Activated T-cell treated with anti-CD3 and anti-CD28 coated beads, Interleukin-2, amount 50 U/mL, for 24 hours (primary cell): Measurements from ENCODE around the gene UBE2E2.
"Not testable (repeated sequence)": the region's sequence is repeated elsewhere in the genome, so short reads cannot be mapped to it uniquely, and the experiment has no call there.

Experiments
- DNase-seq: peaks from one replicate; pipeline ENCODE4 v3.0.0-alpha.2; 2020
- H3K27ac Mint-ChIP-seq: 2 replicates; pipeline ENCODE4 v1.8.0; 2020; ENCODE audit warnings: mild to moderate bottlenecking, mixed read lengths
- H3K27me3 Mint-ChIP-seq: 2 replicates; pipeline ENCODE4 v1.8.0; 2020; ENCODE audit warnings: mixed read lengths
- H3K36me3 Mint-ChIP-seq: 2 replicates; pipeline ENCODE4 v1.8.0; 2020; ENCODE audit warnings: low read depth, mixed read lengths
- H3K4me1 Mint-ChIP-seq: 2 replicates; pipeline ENCODE4 v1.8.0; 2020; ENCODE audit warnings: low read depth, mixed read lengths
- H3K4me3 Mint-ChIP-seq: 2 replicates; pipeline ENCODE4 v1.8.0; 2020; ENCODE audit warnings: mild to moderate bottlenecking, moderate library complexity, mixed read lengths
- H3K9me3 Mint-ChIP-seq: 2 replicates; pipeline ENCODE4 v1.8.0; 2020; ENCODE audit warnings: mixed read lengths

UBE2E2 gene

DNA sequence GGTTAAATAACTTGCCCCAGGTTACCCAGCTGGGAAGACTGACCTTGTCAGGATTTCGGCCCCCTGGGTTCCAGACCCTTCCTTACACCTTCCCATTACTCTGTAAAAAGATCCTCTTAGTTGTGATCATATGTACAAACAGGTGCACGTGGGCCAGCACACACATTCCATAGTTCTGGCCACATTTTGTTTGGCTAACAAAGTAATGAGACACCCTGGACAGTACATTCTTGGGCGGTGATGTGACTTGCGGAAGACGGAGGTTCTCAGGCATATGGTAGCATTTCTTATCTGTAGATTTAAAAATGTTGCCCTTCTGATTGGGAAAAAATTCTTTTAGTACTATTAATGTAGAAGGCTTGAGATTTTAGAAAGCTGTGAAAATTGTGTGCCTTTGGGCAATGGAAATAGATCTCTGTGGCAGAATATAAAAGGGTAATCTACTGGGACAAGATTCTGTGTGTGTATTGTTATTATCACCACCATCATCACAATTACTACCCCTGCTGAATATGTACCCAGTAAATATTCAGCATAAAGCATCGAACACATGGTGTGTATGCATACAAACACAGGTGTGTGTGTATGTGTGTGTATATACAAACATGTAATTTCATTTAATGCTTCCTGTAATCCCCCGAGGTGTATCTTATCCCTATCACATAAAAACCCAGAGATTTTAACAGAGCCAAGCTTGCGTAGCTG is 397.2 kb downstream of the UBE2E2 start:
- no peak overlapping the region for H3K4me3 Mint-ChIP-seq
- H3K36me3 Mint-ChIP-seq, result no peaks in the 10 kb centered on the region
- no peak for DNase-seq
- no peak overlapping the region for H3K27ac Mint-ChIP-seq
- H3K4me1 Mint-ChIP-seq, result no peaks in the 10 kb centered on the region
- no peaks in the 10 kb centered on the region for H3K27me3 Mint-ChIP-seq
- no peaks in the 10 kb centered on the region for H3K9me3 Mint-ChIP-seq

DNA sequence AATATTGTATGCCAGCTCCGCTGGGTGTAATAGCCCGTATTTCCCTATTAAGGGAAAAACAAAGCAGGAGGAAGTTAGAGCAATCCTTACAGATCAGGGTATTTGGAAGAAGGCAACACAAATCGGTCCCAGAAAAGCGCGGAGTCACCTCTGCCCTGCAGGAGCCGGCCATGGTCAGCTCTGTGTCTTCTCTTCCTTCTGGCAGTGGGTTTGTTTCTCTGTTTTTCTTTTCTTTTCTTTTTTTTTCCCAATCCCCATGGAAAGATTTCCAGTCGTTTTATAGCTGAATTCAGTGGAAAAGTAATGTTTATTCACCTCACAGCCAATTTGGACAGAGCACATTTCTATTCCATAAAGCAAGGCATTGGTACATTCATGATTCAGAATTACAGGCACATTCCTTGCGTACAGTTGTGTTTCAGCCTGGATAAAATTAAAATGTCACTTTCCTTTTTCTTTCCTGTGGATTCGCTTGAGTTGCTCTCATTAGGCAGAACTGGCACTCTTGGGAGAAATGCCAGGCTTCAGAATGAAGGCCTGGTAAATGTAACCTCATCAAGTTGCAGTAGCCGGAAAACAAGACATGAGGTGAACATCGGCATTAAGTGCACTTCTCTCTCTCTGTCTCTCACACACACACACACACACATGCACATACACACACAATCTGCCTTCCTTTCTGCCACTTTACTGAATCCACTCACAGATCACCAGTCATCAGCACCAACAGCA is 398.1 kb downstream of the UBE2E2 start:
- H3K4me3 Mint-ChIP-seq, result no peak overlapping the region
- no peak overlapping the region for H3K27ac Mint-ChIP-seq
- H3K36me3 Mint-ChIP-seq, result no peaks in the 10 kb centered on the region
- DNase-seq, result no peak
- no peaks in the 10 kb centered on the region for H3K9me3 Mint-ChIP-seq
- no peaks in the 10 kb centered on the region for H3K27me3 Mint-ChIP-seq
- no peaks in the 10 kb centered on the region for H3K4me1 Mint-ChIP-seq

DNA sequence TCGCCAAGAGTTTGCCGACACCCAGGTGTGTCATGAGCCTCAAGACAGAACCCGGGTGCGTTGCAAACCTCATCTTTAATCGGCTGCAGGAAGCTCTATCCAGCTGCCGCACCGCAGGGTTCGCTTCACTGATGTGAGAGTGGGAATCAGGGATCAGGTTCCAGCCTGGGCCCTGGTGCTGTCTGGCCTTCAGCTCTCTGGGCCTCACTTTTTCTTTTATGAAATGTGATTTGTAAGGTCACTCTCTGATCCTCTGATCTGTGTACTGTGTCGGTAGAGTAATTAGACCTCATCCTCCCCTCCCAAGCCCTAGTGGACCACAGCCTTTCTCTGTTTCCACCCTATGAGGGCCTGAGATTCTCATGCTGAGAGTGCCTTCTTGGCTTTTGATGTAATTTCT is 399.8 kb downstream of the UBE2E2 start:
- Mint-ChIP-seq H3K27me3 (no peaks in the 10 kb centered on the region), H3K4me3 (no peak overlapping the region), H3K4me1 (no peaks in the 10 kb centered on the region), H3K27ac (no peak overlapping the region), H3K36me3 (no peaks in the 10 kb centered on the region), H3K9me3 (no peaks in the 10 kb centered on the region)
- no peak for DNase-seq

DNA sequence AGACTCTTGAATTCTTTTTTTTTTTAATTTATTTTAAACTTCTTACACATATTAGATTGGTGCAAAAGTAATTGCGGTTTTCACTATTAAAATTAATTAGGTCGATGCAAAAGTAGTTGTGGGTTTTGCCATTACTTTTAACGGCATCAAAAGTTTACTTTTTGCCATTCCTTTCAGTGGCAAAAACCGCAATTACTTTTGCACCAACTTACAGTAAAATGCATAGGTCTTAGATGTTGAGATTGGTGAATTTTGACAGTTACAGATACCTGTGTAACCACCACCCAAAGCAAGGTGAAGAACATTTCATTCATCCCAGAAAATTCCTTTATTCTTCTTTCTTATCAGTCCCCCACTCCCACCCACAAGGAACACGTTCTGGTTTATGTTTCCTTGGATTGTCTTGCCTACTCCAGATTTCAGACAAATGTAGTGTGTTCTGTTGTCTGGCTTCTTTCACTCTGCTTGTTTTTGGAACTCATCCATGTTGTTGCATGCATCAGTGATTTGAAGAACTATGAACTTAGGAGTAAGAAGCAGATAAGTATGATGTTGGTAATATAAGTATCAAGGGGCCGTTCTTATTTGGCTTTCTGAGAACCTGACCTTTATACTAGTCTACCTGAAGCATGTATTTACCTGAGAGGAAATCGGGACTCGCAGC is 404.2 kb downstream of the UBE2E2 start:
- no peaks in the 10 kb centered on the region for H3K27me3 Mint-ChIP-seq
- H3K4me1 Mint-ChIP-seq, result peaks cover 3% of the 10 kb centered on the region
- DNase-seq, result no peak
- no peak overlapping the region for H3K4me3 Mint-ChIP-seq
- H3K27ac Mint-ChIP-seq, result no peak overlapping the region
- no peaks in the 10 kb centered on the region for H3K36me3 Mint-ChIP-seq
- no peaks in the 10 kb centered on the region for H3K9me3 Mint-ChIP-seq

GRCh38 chr3:23608650-23609049 is 405.5 kb downstream of the UBE2E2 start:
- no peak overlapping the region for H3K4me3 Mint-ChIP-seq
- no peak for DNase-seq
- H3K4me1 Mint-ChIP-seq, result peaks cover 3% of the 10 kb centered on the region
- H3K36me3 Mint-ChIP-seq, result no peaks in the 10 kb centered on the region
- H3K27me3 Mint-ChIP-seq, result no peaks in the 10 kb centered on the region
- H3K9me3 Mint-ChIP-seq, result no peaks in the 10 kb centered on the region
- no peak overlapping the region for H3K27ac Mint-ChIP-seq

DNA sequence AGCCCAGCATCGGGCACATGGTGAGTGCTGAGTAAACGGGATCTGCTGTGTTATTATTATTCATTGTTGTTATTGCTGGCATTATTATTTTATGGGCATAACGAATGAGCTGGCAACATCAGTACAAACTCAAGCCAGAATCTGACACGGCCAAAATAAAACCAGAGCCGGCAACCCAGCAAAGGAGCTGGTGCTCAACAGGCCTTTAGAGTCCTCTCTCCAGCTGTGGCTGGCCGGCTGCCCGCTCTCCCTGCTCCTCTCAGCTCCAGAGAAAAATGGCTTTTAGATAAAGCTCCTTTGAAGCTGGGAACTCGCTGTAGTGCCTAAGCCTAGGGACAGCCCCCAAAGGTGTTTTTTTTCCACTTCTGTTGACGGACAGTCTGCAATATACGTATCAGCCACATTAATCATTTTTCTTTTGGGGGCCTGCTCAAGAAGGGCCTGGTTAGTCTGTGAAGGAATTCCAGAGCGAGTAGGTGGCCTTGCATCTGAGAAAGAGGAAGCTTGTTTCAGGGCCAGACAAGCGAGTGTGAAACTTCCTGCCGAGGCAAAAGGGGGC is 408.7 kb downstream of the UBE2E2 start:
- Mint-ChIP-seq H3K4me3 (no peak overlapping the region), H3K4me1 (peaks cover 5% of the 10 kb centered on the region), H3K27me3 (peaks cover 3% of the 10 kb centered on the region), H3K9me3 (no peaks in the 10 kb centered on the region), H3K27ac (no peak overlapping the region), H3K36me3 (no peaks in the 10 kb centered on the region)
- DNase-seq, result no peak

DNA sequence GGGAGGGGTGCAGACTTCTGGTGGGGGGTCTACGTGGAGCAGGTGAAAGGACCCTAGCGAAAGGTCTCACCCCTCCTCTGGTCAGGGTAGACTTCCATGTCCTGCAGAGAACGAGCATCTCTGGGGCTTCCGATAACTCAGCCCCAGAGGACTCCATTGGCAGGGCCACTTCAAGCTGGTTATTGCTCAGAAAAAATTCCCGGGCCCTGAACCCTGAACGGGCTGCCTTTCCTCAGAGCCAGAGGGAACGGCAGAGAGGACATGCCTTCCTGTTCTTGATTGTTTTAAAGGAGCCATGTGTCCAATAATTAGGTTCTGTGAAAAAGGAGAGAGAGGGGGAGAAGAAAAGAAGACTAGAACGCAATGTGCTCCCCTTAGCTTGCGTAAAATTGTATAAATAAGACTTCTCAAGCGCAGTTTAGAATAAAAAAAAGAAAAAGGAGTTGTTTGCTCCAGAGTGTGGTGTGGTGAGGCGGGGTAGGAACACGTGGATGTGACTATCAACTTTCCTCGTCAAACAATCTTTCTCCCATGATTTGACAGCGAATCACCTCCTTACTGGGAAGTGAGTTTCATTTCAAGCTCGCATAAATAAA is 409.3 kb downstream of the UBE2E2 start:
- no peak overlapping the region for H3K4me3 Mint-ChIP-seq
- DNase-seq, result no peak
- peaks cover 11% of the 10 kb centered on the region for H3K4me1 Mint-ChIP-seq
- no peaks in the 10 kb centered on the region for H3K9me3 Mint-ChIP-seq
- H3K27ac Mint-ChIP-seq, result no peak overlapping the region
- H3K27me3 Mint-ChIP-seq, result peaks cover 3% of the 10 kb centered on the region
- peaks cover 1% of the 10 kb centered on the region for H3K36me3 Mint-ChIP-seq

DNA sequence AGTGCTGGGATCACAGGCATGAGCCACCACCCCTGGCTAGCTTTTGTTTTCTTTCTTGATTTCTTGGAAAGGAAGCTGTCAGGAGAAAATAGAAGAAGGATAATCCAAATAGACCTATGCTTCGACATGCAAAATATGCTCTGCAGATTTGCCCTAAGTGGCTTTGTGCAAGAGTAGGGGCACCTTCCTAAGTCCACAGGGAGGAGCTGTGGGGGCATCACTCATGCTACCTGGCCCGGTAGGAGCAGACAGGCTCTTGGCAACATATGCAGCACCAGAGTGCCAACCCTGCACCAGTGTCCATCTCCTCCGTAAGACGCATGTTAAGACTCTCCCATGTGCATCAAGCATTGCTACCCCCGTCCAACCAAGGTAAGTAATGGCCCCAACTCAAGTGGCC is 411.9 kb downstream of the UBE2E2 start:
- Mint-ChIP-seq H3K4me1 (peaks cover 13% of the 10 kb centered on the region), H3K9me3 (no peaks in the 10 kb centered on the region), H3K36me3 (peaks cover 1% of the 10 kb centered on the region), H3K4me3 (no peak overlapping the region), H3K27me3 (peaks cover 3% of the 10 kb centered on the region), H3K27ac (no peak overlapping the region)
- DNase-seq, result no peak

GRCh38 chr3:23618475-23618874 is 415.3 kb downstream of the UBE2E2 start:
- not testable (repeated sequence) for DNase-seq, H3K4me3 Mint-ChIP-seq, H3K9me3 Mint-ChIP-seq, H3K27me3 Mint-ChIP-seq, H3K36me3 Mint-ChIP-seq, H3K27ac Mint-ChIP-seq, H3K4me1 Mint-ChIP-seq

GRCh38 chr3:23619705-23620637 is 416.8 kb downstream of the UBE2E2 start:
- peaks cover 10% of the 10 kb centered on the region for H3K27me3 Mint-ChIP-seq
- no peak for DNase-seq
- H3K36me3 Mint-ChIP-seq, result peaks cover 1% of the 10 kb centered on the region
- no peak overlapping the region for H3K4me3 Mint-ChIP-seq
- H3K9me3 Mint-ChIP-seq, result peaks cover 13% of the 10 kb centered on the region
- H3K4me1 Mint-ChIP-seq, result peaks cover 9% of the 10 kb centered on the region
- no peak overlapping the region for H3K27ac Mint-ChIP-seq

DNA sequence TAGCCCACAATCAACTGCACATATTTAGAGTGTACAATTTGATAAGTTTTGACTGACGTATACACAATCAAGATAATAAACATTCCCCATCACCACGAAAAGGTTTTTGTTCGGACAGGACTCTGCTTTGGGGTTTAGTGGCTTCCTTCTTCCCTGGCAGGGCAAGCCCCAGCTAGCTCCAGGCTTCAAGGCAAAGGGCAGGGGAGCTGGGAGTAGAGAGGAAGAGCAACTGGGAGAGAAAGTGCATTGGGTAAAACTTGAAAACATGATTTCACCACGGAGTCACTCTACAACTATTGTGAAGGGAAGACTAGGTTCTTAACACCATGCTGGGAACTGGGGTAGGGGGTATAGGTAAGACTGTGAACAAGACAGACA is 417.5 kb downstream of the UBE2E2 start:
- Mint-ChIP-seq H3K27ac (no peak overlapping the region), H3K36me3 (peaks cover 1% of the 10 kb centered on the region), H3K27me3 (peaks cover 7% of the 10 kb centered on the region), H3K9me3 (peaks cover 14% of the 10 kb centered on the region), H3K4me1 (peaks cover 9% of the 10 kb centered on the region), H3K4me3 (no peak overlapping the region)
- no peak for DNase-seq

DNA sequence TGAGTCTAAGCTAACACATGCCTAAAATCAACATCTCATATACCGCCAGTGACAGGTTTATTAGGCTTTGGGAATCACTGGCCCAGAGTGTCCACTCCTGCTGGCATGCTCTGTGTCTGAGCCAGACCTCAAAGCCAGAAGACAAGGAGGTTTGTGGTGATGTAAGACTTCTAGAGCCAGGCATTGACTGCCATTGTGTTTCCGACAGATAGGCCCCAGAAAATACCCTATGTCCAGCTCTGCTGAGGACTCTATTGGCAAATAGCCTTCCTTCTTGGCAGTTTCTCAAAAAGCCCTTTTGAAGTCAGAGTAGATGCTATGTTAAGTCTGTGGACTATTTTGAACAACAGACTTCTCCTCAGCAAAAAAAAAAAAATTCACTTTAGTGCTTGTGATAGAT is 420.7 kb downstream of the UBE2E2 start:
- H3K27me3 Mint-ChIP-seq, result peaks cover 10% of the 10 kb centered on the region
- no peak overlapping the region for H3K4me3 Mint-ChIP-seq
- no peaks in the 10 kb centered on the region for H3K4me1 Mint-ChIP-seq
- no peaks in the 10 kb centered on the region for H3K36me3 Mint-ChIP-seq
- no peak overlapping the region for H3K27ac Mint-ChIP-seq
- peaks cover 14% of the 10 kb centered on the region for H3K9me3 Mint-ChIP-seq
- no peak for DNase-seq

- no peaks in the 10 kb centered on the region for H3K36me3 Mint-ChIP-seq
- peaks cover 14% of the 10 kb centered on the region for H3K9me3 Mint-ChIP-seq
- H3K27me3 Mint-ChIP-seq, result peaks cover 11% of the 10 kb centered on the region
- DNase-seq, result no peak
- H3K27ac Mint-ChIP-seq, result no peak overlapping the region
- H3K4me1 Mint-ChIP-seq, result no peaks in the 10 kb centered on the region
- H3K4me3 Mint-ChIP-seq, result no peak overlapping the region
Measured at GRCh38 chr3:23624305-23624704, 421.2 kb downstream of the UBE2E2 start.

DNA sequence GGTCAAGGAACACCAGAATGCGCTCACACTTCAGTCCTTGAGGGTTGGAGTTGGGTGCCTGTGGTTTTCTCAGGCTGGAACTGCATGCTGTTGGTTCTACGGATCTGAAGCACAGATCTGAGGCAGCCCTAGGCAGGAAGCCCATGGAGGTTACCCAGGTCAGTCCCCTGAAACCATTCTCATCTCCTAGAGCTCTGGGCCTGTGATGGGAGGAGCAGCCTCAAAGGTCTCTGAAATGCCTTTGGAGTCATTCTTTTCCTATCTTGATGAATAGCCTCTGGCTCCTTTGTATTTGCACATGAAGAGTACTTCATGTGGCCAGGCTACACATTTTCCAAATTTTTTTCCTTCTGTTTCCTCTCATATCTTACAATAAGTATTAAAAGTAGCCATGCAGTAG is 423.3 kb downstream of the UBE2E2 start:
- Mint-ChIP-seq H3K9me3 (peaks cover 14% of the 10 kb centered on the region), H3K27me3 (peaks cover 13% of the 10 kb centered on the region), H3K27ac (no peak overlapping the region), H3K4me1 (no peaks in the 10 kb centered on the region), H3K4me3 (no peak overlapping the region), H3K36me3 (no peaks in the 10 kb centered on the region)
- no peak for DNase-seq
